GM12878 (cell line): ENCODE results near the gene DNAJB4. TPM values are rescaled to one million over a fixed set of nuclear protein-coding genes. Genes with fewer than 3 reads are reported as not detected.

Experiments
- ATAC-seq: fragments of 200-7000 bp; cut with Tn5 transposase; 3 replicates; pipeline ENCODE4 v1.9.1; 2020; ENCODE audit warnings: mild to moderate bottlenecking, moderate library complexity
- BruUV-seq: library from RNA; stranded (reverse); fragments of 400-500 nt; replicated peaks from 2 replicates; lab custom pipeline; 2021; lab: Mats Ljungman, UMichigan
- CTCF ChIA-PET: fragments of 300-600 bp; sonication (Branson Sonifier 250); formaldehyde crosslinking; extraction: SDS; loops from one replicate; lab custom pipeline; 2021; ENCODE audit warnings: inconsistent platforms; lab: Yijun Ruan, JAX
- POLR2A ChIA-PET: fragments of 350-600 bp; formaldehyde crosslinking; extraction: SDS; loops from one replicate; lab custom pipeline; 2021; ENCODE audit warnings: inconsistent platforms; lab: Charles Lee
- RAD21 ChIA-PET: fragments of 300-600 bp; sonication (Branson Sonifier 250); formaldehyde crosslinking; loops from one replicate; lab custom pipeline; 2023; ENCODE audit warnings: antibody characterized with exemption; ENCODE audit not compliant: unreplicated experiment; lab: Charles Lee
- SMC1A ChIA-PET: fragments of 300-600 bp; sonication (Branson Sonifier 250); formaldehyde crosslinking; loops from one replicate; lab custom pipeline; 2023; ENCODE audit not compliant: unreplicated experiment, uncharacterized antibody; lab: Charles Lee
- DNase-seq: peaks from one replicate; pipeline ENCODE4 v3.0.0-alpha.2; 2011; ENCODE audit warnings: low read depth, low spot score
- FAIRE-seq: peaks from 3 replicates; lab custom pipeline; 2011; peaks lifted over from hg19 to GRCh38; lab: Jason Lieb, UNC
- H2AFZ ChIP-seq: 2 replicates; pipeline ENCODE4 v1.6.0; 2011; ENCODE audit warnings: low read depth, low read length, control low read depth; ENCODE audit not compliant: control insufficient read depth
- H3K27ac ChIP-seq: 2 replicates; pipeline ENCODE4 v1.5.1; 2011; ENCODE audit warnings: control low read depth; ENCODE audit not compliant: control insufficient read depth, insufficient read depth
- H3K27me3 ChIP-seq, 2 experiments: replicated peaks in 1 of 2; 2 replicates each; pipeline versions ENCODE4 v1.6.0 to v1.6.1; 2011; ENCODE audit warnings: low read length in 1 of 2; ENCODE audit not compliant: control insufficient read depth in 2 of 2, insufficient read depth in 2 of 2
- H3K36me3 ChIP-seq, 2 experiments: 2 replicates each; pipeline ENCODE4 v1.5.1; 2011; ENCODE audit warnings: low read length in 1 of 2; ENCODE audit not compliant: control insufficient read depth in 2 of 2, insufficient read depth in 2 of 2
- H3K4me1 ChIP-seq: 2 replicates; pipeline ENCODE4 v1.6.1; 2011; ENCODE audit warnings: mild to moderate bottlenecking, low read length, moderate library complexity, mixed read lengths; ENCODE audit not compliant: control insufficient read depth, insufficient read depth
- H3K4me2 ChIP-seq: 2 replicates; pipeline ENCODE4 v1.6.0; 2011; ENCODE audit warnings: control low read depth; ENCODE audit not compliant: control insufficient read depth, insufficient read depth
- H3K4me3 ChIP-seq: fragments of 200-600 bp; sonication (generic); 2 replicates; pipeline ENCODE4 v1.5.1; 2016
- H3K79me2 ChIP-seq: 2 replicates; pipeline ENCODE4 v1.6.0; 2011; ENCODE audit warnings: low read length; ENCODE audit not compliant: control insufficient read depth, insufficient read depth
- H3K9ac ChIP-seq: 2 replicates; pipeline ENCODE4 v1.8.0; 2011; ENCODE audit warnings: low read length, control low read depth, mixed read lengths; ENCODE audit not compliant: control insufficient read depth, insufficient read depth
- H3K9me3 ChIP-seq: replicated peaks from 3 replicates; pipeline ENCODE4 v1.5.1; 2011; ENCODE audit warnings: mild to moderate bottlenecking, low read length; ENCODE audit not compliant: control insufficient read depth, insufficient read depth
- H4K20me1 ChIP-seq: 2 replicates; pipeline ENCODE4 v1.6.0; 2011; ENCODE audit not compliant: control insufficient read depth, insufficient read depth
- FOXM1 ChIP-seq: IDR thresholded peaks from 2 replicates; pipeline ENCODE4 v1.6.1; 2012; ENCODE audit warnings: low read depth, mild to moderate bottlenecking, inconsistent platforms, low read length, moderate library complexity
- RUNX3 ChIP-seq: IDR thresholded peaks from 2 replicates; pipeline ENCODE4 v1.6.1; 2012; ENCODE audit warnings: low read length, inconsistent platforms
- SMAD1 ChIP-seq: fragments of 450-650 bp; IDR thresholded peaks from 2 replicates; pipeline ENCODE4 v1.6.1; 2018; ENCODE audit warnings: mild to moderate bottlenecking, low read depth; ENCODE audit not compliant: partially characterized antibody
- WGBS: methylation state at CpG from one replicate; pipeline ENCODE4 v1.1.6; 2016; ENCODE audit warnings: low lambda C conversion rate; ENCODE audit not compliant: insufficient replicate concordance, insufficient coverage; ENCODE audit errors: missing lambda C conversion rate; 5-methylcytosine and 5-hydroxymethylcytosine counted together
- in situ Hi-C: fragments of 300-500 bp; cut with MboI; formaldehyde crosslinking; loops from 9 replicates; pipeline ENCODE4 v1.14.3; 2018; ENCODE audit warnings: mixed read lengths
- intact Hi-C: fragments of 100-400 bp; cut with micrococcal nuclease; formaldehyde crosslinking; loops from one replicate; pipeline ENCODE4 v1.14.2; 2022; ENCODE audit not compliant: unreplicated experiment
- polyA plus RNA-seq, 11 experiments: library from polyadenylated mRNA; depleted of rRNA in 4 of 11; unstranded in 6 of 11; stranded (reverse) in 5 of 11; fragments of >200 nt; fragmentation: Nextera tagmentation in 4 of 11; fragmentation: Illumina TruSeq in 1 of 11; extraction: Ambion mirVana in 4 of 11; extraction: Trizol in 1 of 11; gene quantifications; 1 replicate in 1 of 11; 2 replicates in 10 of 11; pipeline versions ENCODE4 v1.2.1 to v1.2.3, GENCODE V29; 2011 to 2016; ENCODE audit warnings: inconsistent platforms in 2 of 11, missing spikeins in 2 of 11, low read depth in 1 of 11
- total RNA-seq, 4 experiments: library from RNA; depleted of rRNA in 3 of 4; stranded (reverse); fragments of >200 nt in 3 of 4; fragmentation: Illumina TruSeq in 1 of 4; extraction: Trizol in 1 of 4; gene quantifications; 2 replicates each; pipeline versions ENCODE4 v1.2.1 to v1.2.3, GENCODE V29; 2013 to 2021
- TF ChIP-seq, protein P1 (sequence below): fragments of 450-650 bp; formaldehyde crosslinking; IDR thresholded peaks from 2 replicates; pipeline ENCODE4 v1.4.0; 2022; ENCODE audit warnings: mild to moderate bottlenecking, moderate library complexity

The DNAJB4 gene
- total and polyA plus RNA-seq, 10 of the 15 experiments (the other 5 are each of a cell fraction or from before 2014, with no cell fraction given) = 3.8 to 10.5 (median 6.6) TPM

DNA sequence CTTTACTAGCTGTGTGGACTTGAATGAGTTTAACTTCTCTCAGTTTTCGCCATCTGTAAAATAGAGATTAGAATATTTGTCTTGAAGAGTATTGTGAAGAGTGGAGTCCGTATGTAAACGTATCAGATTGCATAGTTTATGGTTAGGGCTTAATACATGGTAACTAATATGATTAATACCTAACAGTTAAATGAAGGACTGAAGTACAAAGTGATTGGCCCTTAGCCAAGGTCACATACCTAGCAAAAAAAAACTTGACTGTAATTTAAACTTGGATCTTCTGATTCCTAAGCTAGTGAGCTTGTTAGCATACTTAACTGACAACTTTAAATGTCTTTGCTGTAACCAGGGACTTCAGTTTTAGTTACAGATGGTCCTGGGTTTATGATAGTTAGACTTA is 42.9 kb downstream of the DNAJB4 start (continued):
- TF ChIP-seq, protein P1, sequence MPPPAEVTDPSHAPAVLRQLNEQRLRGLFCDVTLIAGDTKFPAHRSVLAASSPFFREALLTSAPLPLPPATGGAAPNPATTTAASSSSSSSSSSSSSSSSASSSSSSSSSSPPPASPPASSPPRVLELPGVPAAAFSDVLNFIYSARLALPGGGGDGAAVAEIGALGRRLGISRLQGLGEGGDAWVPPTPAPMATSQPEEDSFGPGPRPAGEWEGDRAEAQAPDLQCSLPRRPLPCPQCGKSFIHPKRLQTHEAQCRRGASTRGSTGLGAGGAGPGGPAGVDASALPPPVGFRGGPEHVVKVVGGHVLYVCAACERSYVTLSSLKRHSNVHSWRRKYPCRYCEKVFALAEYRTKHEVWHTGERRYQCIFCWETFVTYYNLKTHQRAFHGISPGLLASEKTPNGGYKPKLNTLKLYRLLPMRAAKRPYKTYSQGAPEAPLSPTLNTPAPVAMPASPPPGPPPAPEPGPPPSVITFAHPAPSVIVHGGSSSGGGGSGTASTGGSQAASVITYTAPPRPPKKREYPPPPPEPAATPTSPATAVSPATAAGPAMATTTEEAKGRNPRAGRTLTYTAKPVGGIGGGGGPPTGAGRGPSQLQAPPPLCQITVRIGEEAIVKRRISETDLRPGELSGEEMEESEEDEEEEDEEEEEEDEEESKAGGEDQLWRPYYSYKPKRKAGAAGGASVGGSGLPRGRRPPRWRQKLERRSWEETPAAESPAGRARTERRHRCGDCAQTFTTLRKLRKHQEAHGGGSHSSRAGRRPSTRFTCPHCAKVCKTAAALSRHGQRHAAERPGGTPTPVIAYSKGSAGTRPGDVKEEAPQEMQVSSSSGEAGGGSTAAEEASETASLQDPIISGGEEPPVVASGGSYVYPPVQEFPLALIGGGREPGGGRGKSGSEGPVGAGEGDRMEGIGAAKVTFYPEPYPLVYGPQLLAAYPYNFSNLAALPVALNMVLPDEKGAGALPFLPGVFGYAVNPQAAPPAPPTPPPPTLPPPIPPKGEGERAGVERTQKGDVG (CRISPR knock-in tag) = no peak
- no peak for TF ChIP-seq SMAD1

DNA sequence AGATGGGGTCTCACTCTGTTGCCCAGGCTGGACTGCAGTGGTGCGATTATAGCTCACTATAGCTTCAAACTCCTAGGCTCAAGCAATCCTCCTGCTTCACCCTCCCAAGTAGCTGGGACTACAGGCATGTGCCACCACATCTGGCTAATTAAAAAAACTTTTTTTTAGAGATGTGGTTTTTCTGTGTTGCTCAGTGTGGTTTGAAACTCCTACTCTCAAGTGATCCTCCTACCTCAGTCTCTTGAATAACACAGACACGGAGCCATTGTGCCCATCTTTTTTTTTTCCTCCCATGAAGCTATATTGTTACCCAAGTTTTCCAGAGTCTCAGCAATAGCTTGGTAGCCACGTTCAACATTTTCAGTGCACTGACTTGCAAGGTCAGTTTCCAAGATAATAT is 43.7 kb downstream of the DNAJB4 start:
- BruUV-seq = no TSS peak
- no peak for DNase-seq
- H4K20me1 ChIP-seq = no peaks in the 10 kb centered on the region; the same call in 1 of the 2 replicates
- 6% methylated on average over 3 of the region's 3 CpGs for WGBS
- H3K27ac ChIP-seq = no peak overlapping the region
- in situ Hi-C loops = no loop called here
- intact Hi-C loops = no loop called here
- TF ChIP-seq FOXM1 = no peak
- peak; percentile 29 for TF ChIP-seq RUNX3
- no peak for FAIRE-seq
- H2AFZ ChIP-seq = no peak overlapping the region
- peaks cover 9 to 10% of the 10 kb centered on the region in 2 experiments for H3K27me3 ChIP-seq
- ChIA-PET POLR2A (interaction anchor here (0.7 kb wide), 1 partner anchor 1076 kb away, joined by 3 read pairs; no protein-coding TSS in a partner anchor), SMC1A (interaction anchor here (0.7 to 1.7 kb wide), 2 partner anchors 43 to 83 kb away, joined by 3 to 4 read pairs; partner anchors contain the start of gene DNAJB4), CTCF (interaction anchor here (2.2 kb wide), 1 partner anchor 83 kb away, joined by 6 read pairs; no protein-coding TSS in a partner anchor), RAD21 (interaction anchor here (0.6 kb wide), 1 partner anchor 468 kb away, joined by 3 read pairs; no protein-coding TSS in a partner anchor)
- H3K79me2 ChIP-seq = no peaks in the 10 kb centered on the region
- H3K9me3 ChIP-seq = no peaks in the 10 kb centered on the region
- peak; percentile 17; the same call in 1 of the 3 replicates for ATAC-seq
- H3K36me3 ChIP-seq = no peaks in the 10 kb centered on the region
- no peak overlapping the region for H3K9ac ChIP-seq
- H3K4me1 ChIP-seq = peaks cover 12% of the 10 kb centered on the region
- H3K4me3 ChIP-seq = no peak overlapping the region
- H3K4me2 ChIP-seq = no peak overlapping the region
